Measurements from ENCODE around the gene TENM3.

TENM3 gene

DNA sequence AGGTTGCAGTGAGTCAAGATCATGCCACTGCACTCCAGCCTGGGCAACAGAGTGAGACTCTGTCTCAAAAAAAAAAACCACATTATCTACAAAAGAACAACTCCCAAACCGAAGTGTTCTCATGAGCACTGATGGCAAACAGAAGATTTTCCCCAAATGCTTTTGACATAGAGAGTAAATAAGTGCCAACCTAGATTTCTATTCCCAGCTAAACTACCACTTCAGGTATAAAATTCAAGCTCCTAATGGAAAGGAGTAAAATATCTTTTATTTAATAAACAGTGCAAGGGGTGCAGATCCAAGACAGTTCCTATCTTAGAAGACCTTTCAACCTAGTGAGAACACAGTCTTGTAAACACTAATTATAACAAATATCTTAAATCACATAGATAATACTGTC is 170.3 kb downstream of the TENM3 start:
- DNase-seq, result no peak

DNA sequence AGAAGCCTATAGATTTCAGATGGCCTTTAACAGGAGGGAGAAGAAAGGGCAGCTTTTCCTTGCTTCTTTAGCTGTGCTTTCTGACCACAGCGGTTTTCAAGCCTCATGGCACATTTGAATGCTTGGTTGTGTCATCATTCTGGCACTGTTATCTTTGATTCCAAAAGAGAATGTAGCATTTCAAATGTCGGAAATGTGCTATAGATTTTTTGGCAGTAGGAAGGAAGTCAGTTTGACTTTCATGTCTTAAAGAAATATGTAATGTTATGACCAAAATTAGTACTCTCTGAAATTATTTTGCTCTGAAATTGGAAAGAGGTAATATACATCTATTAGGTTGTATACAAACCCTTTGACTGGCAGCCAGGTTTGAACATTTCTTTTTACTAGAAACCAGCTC is 171.9 kb downstream of the TENM3 start:
- no peak for DNase-seq

DNA sequence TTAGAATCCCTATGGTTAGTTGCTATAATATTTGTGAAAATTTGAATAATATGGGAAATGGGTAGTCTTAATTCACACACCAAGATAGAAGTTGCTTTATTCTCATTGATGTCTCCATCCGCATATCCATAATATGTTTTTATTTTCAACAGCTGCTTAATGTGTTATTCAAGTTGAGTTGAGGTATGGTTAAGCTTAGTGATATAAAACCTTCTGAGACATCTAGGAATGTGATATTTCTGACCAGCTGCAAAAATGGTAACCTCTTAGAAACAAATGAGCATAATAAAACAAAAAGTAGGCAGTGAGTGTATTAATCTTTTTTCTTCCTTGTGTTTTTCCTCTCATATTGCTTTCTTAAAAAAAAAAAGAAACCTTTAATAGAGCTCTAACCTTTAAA is 172.9 kb downstream of the TENM3 start:
- no peak for DNase-seq

DNA sequence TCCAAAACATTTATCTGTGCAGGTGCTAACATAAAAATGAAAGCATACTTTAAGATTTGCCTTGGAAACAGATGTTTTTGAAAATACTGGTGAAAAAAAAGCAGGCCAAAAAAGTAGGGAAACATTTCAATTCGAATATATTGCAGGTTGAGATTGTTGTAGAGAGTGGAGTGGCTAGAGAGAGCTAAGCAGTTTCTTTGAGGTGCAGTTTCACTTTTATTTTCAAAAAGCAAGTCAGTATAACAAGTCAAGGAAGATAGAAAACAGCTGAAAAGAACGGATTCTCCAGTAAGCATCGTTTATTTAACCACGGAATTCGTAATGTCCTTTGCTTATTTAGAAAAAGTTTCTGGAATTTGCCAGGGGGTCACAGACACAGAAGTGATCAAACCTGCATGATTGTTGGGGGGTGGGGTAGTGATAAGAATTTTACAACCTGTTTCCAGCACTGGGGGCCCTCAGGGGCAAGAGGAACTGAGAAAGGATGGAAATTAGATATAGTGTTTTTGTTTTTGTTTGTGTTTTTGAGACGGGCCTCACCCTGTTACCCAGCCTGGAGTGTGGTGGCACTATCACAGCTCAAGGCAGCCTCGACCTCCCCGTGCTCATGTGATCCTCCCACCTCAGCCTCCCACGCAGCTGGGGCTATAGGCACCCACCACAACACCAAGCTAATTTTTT is 175.0 kb downstream of the TENM3 start:
- DNase-seq, result no peak

DNA sequence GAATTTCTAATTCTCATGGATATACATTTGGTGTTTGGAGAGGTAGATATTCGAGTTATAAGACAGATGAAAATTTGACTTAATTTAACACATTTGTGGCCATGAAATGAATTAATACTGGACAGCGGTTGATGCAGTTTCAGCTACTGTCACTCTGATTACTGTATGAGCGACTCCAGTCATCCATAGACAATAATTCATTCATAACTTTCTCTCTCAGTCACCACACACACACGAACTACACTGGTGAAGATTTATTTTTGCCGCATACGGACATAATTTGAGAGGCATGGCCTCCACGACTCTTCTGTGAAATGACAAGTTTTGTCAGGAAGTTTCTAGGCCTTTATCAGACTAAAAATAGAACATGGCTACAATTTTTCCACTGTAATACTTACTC is 177.0 kb downstream of the TENM3 start:
- DNase-seq, result no peak

DNA sequence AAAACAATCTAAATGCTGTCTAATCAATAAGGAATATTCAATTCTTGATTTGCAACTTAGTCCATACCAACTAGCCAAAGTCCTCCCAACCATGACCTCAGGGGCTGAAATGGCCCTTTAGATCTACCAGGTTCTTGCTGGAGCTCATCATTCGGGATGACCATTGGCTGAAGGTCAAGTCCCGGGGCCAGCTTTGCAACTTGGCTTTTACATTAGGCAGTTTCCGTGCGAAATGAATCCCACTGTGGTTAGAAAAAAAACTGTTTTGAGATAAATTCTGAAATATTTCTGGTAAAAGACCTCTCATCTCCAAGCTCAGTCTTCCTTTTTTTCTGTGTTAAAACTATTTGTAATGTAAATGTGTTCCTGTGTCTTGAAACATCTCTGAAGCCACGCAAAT is 178.6 kb downstream of the TENM3 start:
- DNase-seq, result no peak

DNA sequence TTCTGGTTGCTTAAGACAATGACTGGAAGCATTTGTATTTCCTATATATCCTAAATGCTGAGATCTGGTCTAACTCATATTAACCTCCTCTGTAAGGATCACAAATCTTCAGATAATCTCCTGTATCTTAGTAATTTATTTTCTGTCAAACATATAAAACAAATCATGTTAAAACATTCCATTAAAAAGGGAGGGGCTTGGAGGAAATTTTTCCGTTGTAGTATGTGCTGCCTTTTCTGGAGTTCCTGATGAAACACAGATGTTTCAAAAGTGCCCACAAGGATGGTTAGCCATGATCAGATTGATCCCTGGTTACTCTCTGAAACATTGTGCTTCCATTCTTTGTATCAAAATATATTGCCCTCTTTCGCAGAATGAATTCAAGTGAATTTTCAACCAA is 182.1 kb downstream of the TENM3 start:
- DNase-seq, result no peak

DNA sequence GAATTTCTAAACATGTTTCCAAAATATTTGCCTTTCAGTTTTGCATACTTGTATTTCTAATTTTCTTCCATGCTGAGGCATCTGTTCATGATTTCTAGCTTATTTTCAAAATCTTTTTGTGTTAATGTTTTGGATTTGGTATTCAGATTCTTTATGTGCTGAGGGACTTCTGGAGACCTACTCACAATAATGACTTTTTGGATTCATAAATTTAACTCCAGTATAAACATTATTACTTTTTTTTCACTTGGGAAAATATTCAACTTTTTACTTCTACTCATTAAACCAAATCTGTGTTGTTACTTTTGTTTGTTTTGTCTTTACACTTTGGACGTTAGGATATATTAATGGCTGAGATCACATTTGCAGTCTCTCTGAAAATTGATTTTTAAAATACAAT is 183.7 kb downstream of the TENM3 start:
- no peak for DNase-seq

DNA sequence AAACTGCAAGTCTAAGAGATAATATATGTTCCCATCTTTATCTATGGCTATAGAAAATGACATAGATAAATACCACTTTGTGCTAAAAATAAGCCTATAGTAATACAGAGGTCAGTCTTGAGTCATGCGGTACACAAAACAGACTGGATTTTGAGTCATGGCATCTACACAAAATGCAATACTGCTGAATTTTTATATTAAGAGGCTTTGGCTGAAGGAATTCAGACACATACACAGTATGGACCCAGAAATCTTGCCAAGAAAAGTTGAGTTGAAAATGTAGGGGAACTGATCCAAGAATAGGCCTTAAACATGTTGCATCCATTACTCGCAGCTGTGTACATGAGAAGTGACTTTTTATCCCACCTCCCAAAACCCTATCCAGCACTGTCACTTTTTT is 184.4 kb downstream of the TENM3 start:
- DNase-seq, result no peak

DNA sequence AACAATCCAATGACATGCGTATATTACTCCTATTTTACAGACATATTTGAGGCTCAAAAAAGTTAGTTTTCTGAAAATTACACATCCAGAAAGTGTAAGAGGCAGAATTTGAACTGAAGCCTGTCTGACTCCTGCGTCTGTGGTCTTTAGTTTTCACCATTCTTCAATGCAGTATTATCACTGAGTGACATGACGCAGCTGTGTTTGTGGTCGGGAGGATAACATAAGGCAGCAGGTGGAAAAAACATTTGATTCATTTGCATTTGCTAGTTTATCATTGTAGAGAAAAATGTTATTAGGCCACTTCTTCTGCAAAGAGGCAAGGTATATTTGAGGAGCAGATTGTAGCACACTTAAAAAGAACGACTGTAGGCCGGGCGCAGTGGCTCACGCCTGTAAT is 186.7 kb downstream of the TENM3 start:
- DNase-seq, result no peak

DNA sequence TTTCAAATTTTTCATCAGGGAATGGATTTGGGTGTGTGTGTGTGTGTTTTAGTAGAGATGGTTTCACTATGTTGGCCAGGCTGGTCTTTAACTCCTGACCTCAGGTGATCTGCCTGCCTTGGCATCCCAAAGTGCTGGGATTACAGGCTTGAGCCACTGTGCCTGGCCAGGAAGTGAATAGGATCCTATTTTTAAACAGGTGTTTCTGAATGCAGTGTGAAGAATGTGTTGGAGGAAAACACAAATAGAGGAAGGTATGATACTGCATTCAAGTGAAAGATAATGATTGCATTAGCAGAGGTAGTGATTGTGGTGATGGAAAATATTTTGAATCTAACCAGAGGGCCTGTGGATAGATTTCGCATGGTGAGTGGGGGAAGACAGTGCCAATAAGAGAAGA is 189.6 kb downstream of the TENM3 start:
- no peak for DNase-seq

DNA sequence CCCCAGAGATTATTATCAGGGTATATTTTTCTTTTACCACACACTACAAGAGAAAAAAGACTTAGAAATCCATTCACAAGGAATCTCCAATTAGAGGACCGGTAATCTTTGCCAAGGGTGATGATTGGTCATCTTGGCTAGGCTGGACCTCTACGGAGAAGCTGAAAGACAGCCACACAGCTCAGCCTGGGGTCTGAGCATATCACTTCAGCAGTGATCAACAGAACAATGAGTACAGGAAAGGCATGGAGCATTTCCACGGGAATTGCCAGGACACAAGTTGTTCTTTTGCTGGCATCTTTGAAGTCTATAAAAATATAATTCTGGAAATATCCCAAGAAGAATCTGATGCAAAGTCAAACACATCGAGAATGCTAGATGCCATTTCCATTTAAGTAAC is 191.5 kb downstream of the TENM3 start:
- DNase-seq, result no peak

DNA sequence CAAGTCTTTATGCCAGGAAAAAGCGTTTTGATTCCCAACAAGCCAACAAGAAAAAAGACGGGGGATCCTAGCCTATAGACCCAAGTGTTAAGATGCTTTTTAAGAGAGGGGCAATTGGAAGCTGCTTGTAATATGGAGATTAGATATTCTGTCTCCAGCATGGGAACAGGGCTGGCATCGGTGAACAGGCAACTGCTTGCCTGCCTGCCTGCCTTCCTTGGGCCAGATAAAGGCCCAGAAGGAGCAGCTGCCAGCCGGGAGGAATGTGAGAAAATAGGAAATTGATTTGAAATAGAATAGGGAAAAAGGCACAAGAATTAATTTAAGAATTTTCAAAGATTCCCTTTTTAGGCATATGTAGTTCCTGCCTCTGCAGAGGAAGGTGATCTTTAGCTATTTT is 192.2 kb downstream of the TENM3 start:
- DNase-seq, result no peak

DNA sequence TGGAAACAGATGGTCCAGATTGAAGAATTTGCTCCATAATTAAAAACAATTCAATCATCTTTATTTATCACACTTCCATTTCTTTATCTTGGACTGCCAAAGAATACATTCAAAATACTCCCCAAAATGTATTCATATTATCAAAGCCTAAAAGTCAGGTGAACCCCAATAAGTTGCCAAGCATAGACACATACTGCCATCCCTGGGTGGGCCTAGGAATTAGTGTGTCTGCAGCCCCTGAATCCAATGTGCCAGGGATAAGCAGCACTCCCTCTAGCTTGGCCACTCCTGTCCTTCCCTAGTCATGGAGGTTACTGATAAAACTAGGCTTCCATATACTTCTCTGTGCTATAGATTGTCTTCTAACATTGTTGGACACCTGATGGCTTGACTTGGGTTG is 199.9 kb downstream of the TENM3 start:
- no peak for DNase-seq

DNA sequence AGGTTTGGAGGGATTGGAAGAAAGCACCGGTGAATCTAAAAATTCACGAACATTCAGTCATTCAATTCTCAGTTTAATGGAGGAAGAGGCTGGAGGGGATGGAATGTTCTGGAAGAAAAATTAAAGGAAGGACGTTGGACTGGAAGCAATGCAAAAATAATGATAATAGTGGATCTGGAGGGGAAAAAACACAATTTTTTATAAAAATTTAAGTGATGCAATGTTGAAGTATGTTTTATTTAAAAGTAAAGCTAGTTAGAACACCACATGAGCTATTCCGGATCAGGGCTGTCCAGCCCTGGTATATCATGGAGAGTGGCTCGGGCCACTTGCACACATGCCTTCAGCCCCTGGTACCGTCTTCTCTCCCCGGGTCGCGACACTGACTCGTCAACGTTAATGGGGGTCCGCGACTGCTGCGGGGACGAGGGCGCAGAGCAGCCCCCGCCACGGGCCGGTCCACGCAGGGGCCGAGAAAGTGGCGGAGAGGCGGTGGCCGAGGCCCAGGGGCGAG is 204.6 kb downstream of the TENM3 start:
- no peak for DNase-seq

DNA sequence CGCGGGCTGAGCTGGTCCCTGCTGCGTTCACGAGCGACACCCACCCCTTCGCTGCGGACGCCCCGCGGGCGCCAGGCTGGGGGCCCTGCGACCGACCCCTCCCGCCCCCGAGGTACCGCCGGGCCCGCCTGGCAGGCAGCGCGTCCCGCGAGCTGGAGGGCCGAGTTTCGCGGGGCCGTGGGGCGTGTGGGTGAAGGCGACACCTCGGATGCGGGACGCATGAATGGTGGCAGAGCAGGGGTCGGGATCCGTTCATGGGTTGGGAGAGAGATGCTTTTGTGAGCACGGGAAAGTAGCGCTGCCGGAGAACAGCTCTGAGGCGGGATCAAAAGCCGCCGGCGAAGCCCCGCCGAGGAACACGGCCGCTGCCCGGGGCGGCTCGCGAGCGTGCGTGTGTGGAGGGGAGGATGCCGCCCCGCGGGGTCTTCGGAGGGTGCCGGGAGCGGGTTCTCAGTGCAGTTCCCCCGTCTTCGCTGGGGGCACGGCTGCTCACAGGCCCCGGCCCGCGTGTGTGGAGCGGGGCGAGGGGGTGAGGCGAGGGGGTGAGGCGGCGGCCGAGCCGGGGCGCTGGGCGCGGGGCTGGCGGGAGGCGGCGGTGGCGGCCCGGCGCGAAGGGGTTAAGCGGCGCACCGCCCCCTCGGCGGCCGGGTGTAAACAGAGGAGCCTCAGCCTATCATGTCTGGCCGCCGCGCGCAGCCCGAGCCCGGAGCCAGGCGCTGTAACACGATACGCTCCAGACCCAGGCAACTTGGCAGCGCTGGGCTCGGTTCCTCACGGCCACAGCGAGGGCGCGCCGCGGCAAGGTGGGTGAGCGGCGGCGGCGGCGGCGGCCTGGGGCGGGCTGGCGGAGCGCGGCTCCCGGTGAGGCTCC is 205.3 kb downstream of the TENM3 start:
- no peak for DNase-seq

DNA sequence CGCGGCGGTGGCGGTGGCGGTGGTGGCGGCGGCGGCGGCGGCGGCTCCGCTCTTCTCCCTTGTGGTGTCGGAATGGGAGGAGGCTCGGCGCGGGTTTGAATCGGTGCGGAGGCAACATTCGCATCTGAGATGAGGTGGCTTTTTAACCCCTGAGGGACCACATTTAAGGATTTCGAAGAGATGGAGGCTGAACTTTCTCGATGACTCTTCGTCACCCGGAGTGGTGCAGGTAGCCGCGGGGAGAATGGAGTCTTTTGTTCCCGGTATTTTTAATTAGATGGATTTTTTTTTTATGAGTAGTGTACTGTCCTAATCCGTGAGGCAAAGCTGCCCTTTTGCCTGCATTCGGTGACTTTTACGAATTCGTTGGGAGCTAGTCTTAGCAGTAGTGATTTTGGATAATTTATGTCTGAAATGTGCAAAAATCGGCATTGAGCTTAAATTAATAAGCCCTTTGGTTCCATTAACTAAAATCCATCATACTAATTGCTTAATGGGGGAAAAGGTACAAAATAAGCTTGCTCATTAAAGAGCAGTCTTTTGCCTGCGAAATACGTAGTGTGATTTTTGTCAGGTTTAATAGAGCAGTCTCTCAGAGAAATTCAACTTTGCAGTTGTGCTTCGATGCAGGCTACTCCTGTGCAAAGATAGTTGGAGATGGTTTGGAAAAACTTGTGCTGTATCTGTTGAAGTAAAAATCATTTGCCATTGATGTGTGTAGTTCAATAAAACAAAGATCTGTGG is 206.2 kb downstream of the TENM3 start:
- no peak for DNase-seq

DNA sequence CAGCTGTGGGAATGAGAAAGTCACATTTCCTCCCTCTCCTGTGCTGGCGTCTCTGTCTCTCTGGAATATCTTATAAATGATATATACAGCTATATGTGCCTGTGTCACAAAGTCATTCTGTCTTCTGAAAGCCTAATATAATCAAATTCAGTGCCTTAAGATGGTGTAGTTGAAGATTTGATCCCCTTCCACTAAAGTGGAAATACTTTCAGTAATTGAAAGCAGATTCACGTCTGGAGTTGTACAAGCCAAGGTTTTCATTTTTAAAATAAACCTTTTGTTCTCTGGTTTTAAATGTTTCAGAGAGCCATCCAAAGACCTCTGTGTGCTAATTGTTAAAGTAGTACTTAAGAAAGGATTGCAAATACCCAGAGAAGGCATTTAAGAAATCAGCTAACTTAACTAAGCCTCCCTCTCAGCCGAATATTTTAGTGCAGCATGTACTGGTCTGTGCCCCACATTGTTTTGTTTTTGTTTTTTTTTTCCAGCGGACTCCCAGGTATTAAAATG is 206.8 kb downstream of the TENM3 start:
- DNase-seq, result no peak

DNA sequence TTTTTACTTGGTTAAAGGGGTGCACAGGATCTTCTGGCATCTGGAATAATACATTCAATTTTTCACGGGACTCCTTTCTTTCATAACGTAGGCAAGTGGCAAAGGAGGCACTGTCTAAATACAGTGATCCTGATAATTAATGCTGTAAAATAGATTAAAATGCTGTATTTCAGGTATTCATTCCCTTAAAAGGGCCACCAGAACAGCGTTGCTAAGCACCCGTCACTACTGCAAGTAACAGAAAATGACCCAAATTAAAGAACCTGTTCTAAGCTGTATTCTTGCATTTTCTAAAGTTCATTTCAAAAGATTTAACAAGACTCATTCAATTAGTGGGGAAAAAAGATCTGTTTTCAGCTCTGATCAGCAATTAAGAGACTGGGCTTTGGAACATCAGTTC is 208.2 kb downstream of the TENM3 start:
- no peak for DNase-seq

DNA sequence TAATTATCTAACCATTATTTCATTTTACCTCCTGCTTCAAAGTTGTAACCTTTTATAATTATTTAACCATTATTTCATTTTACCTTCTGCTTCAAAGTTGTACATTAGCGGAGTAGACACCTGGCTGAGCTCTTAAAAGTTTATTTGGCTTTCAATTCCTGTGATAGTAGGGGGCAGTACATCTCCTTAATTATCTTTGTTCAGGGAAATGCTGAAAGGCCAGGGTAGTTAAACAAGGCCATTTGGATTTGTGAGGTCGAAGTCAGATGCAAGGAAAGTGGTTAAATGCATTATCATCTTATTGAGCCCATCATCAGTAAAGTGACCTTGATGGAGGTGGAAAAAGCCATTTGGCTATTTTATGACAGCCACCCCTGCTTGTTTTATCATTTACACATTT is 210.6 kb downstream of the TENM3 start:
- DNase-seq, result no peak

DNA sequence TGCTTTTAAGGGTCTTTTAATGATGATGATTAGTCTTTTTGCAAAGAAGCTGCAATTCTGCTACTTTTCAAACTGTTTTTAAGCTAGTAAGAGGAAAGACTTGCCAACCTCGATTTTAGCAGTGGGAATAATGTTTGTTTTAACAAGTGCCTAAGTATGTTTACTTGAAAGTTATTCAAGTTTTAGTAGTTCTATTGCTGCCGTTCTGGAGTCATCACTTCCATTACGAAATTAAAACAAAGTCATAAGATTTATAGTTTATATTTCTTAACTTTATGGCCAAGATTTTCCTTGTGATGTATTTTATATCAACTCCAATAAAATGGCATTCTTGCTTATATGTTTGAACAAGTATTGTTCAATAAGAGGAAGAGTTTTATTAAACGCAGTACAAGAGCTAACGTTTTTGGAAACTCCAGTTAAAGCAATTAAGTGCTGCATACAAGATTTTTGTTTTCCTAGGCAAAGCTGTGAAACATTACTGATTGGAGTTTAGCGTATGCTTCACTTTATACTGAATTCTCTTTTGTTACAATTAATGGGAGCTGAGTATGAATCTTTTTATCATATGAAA is 211.3 kb downstream of the TENM3 start:
- DNase-seq, result no peak

DNA sequence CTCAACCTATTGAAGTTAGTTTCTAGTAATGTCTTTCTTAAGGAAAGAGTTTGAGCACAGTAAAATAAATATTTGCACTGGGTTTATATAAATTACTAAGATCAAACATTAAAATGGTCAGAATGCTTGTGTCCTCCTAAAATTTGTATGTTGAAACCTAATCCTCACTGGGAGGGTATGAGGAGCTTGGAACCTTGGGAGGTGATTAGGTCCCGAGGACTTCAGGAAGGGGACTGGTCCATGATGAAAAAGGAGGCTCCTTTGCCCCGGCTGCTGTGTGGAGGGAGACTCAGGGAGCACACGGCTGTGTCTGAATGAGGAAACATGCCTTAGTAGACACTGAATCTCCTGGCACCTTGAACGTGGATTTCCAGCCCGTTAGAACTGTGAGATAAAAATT is 221.9 kb downstream of the TENM3 start:
- no peak for DNase-seq

DNA sequence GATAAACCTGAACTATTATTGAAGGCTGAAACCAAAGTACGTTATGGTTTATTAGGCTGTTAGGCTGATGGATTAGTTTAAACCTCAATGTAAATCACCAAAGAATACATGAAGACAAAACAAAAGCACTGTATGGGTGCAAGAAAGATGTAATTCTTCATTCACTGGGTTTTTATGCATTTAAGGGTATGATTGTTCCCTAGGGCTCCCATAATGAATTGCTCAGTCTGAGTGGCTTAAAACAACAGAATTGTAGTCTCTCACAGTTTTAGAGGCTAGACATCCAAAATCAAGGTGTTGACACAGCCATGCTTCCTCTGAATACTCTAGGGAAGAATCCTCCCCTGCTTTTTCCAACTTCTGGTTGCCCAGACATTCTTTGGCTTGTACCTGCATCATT is 222.8 kb downstream of the TENM3 start:
- no peak for DNase-seq
